ENCODE results near the gene SMAGP.

GRCh38 chr12:51224625-51225024 is 45.6 kb downstream of the SMAGP start:
- TF ChIP-seq POLR2AphosphoS5 (IDR thresholded peaks at IDR 0.05; ENCODE audit: low read depth, low read length) = no peak
- TF ChIP-seq REST (IDR thresholded peaks at IDR 0.05; ENCODE audit: insufficient read depth in 1 of 2, low read depth in 2 of 2, low read length in 2 of 2) = no peak
- no peak for TF ChIP-seq TAF1 (IDR thresholded peaks at IDR 0.05; ENCODE audit: borderline replicate concordance, insufficient read depth, low read length)
- no peak for TF ChIP-seq SIN3A (IDR thresholded peaks at IDR 0.05; ENCODE audit: borderline replicate concordance, insufficient read depth, low read length)
- no peak for TF ChIP-seq FOXP2 (optimal IDR thresholded peaks at IDR 0.05; ENCODE audit: borderline replicate concordance, extremely low read depth, extremely low read length, insufficient read depth)

Data from PFSK-1 (cell line).